ENCODE measurements around the gene PLK3. TPM values are rescaled to one million over a fixed set of nuclear protein-coding genes. Genes with fewer than 3 reads are reported as not detected.
"Not testable (repeated sequence)": the region's sequence is repeated elsewhere in the genome, so short reads cannot be mapped to it uniquely, and the experiment has no call there.

PLK3 gene
- 11.3 and 15.9 TPM in 2 replicates for total RNA-seq (2014; rRNA removed; shearing (Covaris generic))

DNA sequence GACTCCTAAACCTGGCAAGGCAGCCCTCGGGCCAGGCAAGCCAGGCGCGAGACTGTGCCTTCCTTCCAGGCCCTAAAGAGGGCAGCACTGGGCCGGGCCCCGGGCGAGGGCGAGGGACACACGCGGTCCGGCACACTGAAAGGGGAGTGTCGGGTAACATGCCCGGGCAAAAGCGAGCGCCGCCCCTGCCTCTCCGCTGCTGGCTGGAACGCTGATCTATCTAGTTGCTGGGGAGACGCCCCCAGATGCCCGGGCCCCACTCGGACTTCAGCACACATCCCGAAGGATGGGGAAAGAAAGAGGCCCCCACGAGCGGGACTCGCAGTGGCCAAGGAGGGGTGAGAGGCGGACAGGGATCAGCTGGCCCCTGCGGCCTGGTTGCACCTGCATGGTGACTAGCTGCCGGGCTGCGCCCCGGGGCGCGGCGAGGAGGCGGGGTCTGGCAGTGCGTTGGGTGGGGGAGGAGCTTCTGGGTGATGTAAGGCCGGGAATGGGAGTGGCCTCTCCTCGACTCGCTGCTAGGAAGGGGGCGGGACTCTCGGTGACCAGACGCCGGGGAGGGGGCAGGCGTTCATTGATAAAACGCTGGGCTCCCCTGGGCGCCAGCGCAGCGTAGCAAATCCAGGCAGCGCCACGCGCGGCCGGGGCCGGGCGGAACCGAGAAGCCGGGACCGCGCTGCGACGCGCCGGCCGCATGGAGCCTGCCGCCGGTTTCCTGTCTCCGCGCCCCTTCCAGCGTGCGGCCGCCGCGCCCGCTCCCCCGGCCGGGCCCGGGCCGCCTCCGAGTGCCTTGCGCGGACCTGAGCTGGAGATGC, at the start of gene PLK3:
PLK3 (plus strand) TSS at position 608 of the 815 bp plus-strand sequence; CDS start at position 695, 87 bp downstream.
- peak; percentile 95 for DNase-seq (ENCODE audit: low spot score)

DNA sequence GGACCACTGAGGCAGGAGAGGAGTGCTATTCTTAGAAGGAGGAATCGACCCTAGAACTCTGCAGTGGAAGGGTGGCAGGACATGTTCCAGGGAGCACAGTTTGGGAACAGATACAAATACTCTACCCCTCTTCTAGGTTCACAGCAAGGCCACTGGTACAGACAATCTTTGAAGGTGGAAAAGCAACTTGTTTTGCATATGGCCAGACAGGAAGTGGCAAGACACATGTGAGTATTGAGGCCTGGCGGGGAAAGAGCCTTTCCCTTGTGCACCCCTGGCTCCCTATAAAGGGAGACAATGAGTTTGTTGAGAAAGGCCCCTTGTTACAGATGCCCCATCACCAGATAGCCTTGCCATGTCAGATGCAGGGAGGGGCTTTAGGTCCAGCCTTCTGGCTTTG, 42.8 kb upstream of the PLK3 start:
- no peak for DNase-seq (ENCODE audit: low spot score)

DNA sequence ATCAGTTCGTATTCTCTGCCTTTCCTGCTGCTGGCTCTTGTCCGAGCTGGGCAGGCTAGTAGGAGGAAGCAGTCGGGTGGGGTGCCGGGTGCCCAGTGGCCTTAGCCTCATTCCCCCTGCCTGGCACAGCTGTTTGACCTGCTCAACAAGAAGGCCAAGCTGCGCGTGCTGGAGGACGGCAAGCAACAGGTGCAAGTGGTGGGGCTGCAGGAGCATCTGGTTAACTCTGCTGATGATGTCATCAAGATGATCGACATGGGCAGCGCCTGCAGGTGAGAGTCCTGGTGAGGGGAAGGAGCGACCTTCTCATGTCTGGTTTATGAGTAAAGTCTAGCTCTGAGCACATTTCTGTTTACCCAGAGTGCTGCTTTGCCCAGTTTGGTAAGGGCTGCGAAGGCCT, 41.1 kb upstream of the PLK3 start:
- DNase-seq (ENCODE audit: low spot score) = no peak

DNA sequence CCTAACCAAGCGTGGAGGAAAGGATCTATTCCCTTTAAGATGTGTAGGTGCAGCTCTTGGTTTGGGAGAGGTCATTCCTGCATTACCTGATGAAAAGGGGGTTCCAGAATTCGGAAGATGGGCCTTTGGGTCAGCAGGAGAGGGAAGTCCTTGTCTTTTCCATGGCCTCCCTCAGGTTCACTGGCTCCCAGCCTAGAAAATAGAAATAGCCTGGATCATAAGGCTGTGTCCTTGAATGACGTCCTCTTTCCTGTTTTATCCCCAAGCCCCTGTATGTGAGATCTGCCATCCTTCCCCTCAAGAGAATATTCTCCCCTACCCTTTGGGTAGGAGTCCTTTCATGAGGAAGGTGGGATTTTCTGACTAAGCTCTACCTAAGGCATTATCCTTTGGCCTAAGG, 39.3 kb upstream of the PLK3 start:
- DNase-seq (ENCODE audit: low spot score) = no peak

DNA sequence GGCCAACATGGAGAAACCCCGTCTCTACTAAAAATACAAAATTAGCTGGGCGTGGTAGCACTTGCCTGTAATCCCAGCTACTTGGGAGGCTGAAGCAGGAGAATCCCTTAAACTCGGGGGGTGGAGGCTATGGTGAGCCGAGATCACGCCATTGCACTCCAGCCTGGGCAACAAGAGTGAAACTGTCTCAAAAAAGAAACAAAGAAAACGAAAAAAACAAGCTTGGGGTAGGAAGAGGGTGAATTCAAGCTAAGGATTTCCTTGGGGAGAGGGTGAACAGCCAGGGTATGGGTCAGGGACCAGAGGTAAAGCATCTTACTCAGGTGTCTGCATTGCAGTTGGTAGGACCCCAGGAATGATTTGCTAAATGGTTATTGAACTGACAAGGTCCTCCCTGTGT, 33.8 kb upstream of the PLK3 start:
- DNase-seq (ENCODE audit: low spot score) = not testable (repeated sequence)

DNA sequence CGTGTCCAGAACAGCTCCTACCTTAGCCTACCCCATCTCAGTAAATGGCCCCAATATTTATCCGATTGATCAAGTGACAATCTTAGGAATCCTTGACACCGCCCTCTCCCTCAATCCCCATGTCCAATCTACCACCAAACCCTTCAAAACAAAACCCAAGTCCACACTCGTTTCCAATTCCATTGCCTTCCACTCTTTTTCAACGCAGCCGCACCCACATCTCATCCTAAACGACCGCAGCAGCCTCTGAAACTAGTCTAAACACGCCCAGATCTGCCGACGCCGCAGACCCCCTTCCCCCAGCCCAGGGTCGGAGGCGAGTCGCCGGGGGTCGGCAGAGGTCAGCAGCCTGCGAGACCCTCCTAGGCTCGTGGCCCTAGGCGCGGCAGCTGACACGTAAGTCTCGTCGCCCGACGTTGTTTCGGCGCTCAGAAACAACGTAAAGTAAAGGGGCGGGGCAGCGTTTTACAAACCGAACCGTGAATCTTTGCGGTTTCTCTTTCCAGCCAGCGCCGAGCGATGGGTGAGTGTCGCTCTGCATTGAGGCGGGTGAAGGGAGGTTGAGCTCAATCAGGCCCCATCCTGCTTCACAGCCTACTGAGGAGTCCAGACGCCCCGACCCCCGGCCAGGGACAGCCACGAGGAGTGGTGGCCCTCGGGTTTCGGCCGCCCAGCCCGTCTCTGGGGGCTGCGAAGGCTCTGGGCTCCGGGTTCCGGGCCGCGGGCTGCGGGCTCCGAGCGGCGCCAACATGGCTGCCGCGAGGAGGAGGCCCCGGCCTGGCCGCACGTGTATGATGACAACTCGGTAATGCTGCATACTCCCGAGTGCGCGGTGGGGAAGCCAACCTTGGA, 24.9 kb upstream of the PLK3 start, which contains the start of gene RPS8:
RPS8 (plus strand) TSS at position 463 of the 852 bp plus-strand sequence; CDS start at position 520, 57 bp downstream.
- peak; percentile 87 for DNase-seq (ENCODE audit: low spot score)

DNA sequence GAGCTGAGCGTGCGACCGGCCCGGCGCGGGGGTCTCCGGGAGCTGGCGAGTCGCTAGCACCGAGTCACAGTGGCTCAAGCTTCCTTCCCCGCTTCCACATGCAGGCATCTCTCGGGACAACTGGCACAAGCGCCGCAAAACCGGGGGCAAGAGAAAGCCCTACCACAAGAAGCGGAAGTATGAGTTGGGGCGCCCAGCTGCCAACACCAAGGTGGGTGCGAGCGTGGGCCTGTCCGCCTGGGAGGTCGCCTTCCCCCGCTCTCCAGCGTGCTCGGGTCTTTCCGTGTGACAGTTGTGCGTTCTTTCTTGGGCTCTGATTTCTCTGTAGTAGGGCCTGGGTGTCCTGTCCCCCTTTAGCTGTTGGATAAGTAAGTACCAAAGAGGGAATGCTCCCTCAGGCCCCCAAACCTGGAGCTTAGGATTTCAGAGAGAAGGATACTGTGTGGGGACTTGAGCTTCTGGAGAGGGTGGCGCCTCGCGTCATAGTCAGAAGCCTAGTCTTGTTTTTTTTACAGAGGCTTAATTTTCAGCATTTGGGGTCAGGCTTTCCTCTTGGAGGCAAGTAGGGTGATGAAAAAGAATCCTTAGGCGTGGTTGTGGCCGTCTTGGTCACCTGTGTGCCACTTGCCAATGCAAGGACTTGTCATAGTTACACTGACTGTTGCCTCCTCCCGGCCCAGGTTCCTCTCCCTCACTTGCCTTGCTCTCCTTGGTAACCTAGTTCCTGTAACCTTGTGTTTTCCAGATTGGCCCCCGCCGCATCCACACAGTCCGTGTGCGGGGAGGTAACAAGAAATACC, 24.0 kb upstream of the PLK3 start:
- peak; percentile 20 for DNase-seq (ENCODE audit: low spot score)

DNA sequence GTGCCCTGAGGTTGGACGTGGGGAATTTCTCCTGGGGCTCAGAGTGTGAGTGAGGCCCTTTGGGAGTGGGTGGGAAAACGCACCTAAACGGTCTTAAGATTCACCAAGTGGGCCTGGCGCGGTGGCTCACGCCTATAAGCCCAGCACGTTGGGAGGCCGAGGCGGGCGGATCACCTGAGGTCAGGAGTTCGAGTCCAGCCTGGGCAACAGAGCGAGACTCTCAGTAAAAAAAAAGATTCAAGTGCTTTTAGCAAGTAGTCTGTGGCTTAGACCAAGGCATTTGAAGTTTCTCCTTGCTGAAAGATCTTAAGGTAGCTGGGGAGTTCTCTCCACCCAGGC, 23.5 kb upstream of the PLK3 start:
- no peak for DNase-seq (ENCODE audit: low spot score)

DNA sequence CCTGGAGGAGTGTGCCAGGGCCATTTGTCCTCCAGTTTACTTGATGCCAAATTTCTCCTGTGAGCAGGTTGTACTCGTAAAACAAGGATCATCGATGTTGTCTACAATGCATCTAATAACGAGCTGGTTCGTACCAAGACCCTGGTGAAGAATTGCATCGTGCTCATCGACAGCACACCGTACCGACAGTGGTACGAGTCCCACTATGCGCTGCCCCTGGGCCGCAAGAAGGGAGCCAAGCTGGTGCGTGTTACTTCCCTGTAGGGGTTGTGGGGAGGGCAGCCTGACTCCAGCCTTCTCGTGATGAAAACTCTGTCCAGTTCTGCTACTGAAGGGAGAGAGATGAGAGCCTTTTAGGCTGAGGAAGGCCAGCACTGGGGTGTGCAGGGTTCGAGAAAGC, 22.6 kb upstream of the PLK3 start:
- no peak for DNase-seq (ENCODE audit: low spot score)

DNA sequence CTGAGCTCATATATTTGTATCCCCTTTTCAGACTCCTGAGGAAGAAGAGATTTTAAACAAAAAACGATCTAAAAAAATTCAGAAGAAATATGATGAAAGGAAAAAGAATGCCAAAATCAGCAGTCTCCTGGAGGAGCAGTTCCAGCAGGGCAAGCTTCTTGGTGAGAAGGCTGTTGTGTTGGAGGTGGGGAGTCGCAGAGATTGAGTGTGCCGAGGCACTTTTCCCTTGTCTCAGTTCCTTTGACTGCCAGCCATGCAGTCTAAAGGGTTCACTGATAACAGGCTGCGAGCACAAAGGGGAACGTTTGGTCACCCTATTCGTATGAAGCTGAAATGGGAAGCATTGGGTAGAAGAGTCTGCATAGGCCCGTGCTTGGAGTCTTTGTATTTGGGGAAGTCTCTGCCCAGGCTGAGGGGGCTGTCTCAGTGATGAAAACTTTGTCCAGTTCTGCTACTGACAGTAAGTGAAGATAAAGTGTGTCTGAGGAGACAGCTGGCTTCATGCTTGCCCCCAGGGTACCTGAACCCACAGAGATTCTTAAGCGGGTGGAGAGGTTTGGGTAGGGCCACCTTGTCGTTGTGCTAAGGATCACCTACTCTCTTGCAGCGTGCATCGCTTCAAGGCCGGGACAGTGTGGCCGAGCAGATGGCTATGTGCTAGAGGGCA, 22.1 kb upstream of the PLK3 start:
- DNase-seq (ENCODE audit: low spot score) = no peak

DNA sequence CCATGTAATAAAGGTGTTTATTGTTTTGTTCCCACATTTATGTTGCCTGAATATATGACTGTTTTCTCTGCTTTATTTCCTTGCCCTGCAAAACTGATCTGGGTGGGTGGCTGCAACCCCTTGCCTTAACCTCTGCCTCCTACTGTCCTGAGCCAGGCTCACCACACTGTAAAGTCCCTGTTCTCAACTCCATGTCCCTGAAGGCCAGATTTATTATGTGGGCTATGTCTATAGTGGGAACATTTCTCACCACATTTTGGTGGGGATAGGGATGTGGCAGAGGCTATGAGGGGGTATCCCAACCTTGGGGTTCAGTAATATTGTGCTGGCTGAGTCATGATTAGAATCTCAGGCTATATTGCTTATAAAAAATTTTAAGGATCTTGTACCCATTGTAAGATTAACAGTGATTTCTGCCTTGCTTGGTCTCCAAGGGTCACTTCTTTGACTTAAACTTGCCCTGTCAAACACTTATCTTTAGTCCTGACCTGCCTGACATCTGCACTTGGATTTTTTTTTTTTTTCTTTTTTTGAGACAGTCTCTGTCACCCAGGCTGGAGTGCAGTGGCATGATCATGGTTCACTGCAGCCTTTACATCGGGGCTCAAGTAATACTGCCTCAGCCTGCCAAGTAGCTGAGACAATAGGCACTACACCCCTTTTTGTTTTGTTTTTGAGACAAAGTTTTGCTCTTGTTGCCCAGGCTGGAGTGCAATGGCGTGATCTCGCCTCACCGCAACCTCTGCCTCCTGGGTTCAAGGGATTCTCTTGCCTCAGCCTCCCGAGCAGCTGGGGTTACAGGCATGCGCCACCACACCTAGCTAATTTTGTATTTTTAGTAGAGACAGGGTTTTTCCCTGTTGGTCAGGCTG, 21.2 kb upstream of the PLK3 start:
- no peak for DNase-seq (ENCODE audit: low spot score)

DNA sequence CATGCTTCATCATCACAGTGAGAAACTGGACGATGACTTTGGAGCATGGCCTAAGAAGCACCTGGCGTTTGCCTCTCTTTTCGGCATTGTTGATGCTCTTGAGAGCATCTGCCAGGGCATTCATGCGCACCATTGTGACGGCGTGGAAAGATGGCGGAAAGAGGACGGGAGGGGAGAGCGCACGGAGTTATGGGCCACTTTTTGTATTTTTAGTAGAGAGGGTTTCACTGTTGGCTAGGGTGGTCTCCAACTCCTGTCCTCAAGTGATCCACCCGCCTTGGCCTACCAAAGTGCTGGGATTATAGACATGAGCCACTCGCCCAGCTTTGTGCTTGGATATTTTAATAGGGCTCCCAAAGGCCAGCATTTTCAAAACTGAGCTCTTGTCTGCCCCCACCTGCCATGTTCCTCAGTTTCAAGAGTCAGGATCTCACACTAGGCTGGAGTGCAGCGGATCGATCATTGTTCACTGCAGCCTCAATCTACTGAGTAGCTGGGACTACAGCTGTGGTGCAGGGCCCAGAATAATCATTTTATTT, 19.5 kb upstream of the PLK3 start:
- DNase-seq (ENCODE audit: low spot score) = no peak

DNA sequence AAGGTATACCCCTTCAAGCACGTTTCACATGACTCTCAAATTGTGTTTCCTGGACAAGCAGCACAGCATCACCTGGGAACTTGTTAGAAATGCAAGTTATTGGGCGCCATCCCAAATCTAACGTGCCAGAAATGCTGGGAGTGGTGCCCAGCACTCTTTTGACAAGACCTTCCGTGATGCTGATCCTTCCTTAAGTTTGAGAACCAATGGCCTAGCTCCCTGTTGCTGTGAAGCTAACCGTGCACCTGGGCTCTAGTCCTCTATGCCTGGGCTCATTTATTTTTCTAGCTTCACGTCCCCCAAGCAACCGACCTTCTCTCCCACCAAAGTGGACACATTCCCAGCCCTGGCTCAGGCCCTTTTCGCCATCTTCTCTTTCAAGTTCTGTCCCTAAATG, 16.5 kb upstream of the PLK3 start:
- no peak for DNase-seq (ENCODE audit: low spot score)

DNA sequence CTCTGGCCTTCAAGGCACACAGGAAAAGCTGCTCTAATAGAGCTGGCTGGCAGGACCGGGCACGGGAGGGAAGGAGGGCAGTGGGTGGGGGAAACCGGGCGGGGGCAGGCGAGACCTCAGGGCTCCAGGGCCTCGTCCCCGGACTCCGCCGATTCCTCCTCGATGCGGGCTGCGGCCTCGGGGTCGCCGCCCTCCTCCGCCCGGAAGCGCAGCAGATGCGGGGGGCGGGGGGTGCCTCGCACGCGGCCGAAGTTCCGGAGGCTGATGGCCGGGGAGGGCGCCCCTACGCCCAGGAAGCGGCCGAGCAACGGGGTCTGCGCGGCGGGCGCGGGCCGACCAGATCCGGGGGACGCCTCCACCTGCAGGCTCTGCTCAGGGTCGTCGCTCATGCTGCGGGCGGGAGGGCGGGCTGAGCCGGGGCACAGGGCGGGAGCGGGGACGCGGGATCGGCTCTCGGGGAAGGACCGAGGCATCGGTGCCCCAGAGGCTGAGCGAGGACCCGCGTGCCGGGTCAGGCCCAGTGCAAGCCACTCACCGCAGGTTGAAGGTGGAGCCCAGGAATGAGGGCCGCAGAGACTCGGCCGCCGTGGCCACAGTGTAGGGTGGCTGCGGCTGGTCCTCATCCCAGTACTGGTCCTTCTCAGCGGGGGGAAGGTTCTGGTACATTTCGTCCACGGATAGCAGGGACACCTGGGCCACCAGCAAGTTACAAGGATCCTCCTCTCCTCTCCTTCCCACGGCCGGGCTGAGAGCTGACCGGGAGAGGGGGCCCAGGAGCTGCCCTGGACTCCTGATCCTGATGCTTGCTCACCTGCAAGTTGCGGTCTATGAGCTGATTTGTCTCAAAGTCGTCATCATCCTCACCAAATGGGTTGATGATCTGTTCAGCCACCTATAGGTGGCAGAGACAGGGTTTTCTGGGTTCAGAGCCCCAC, 15.8 kb upstream of the PLK3 start:
- DNase-seq (ENCODE audit: low spot score) = no peak

DNA sequence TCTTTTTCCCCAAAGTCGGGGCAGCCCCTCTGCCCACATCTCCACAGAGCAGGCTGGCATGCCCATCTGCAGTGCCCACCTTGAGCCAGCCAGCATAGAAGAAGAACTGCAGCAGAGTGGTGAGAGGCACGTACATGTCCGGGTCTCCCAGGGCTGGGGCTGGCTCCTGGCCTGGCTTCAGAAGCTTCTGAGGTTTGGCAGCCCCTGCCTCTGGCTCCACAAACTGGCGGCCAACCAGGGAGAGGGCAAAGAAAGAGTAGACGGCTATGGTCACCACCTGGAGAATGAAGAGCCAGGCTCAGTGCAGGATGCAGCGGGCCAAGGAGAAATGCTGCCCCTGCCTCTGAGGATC, 15.2 kb upstream of the PLK3 start:
- DNase-seq (ENCODE audit: low spot score) = no peak

DNA sequence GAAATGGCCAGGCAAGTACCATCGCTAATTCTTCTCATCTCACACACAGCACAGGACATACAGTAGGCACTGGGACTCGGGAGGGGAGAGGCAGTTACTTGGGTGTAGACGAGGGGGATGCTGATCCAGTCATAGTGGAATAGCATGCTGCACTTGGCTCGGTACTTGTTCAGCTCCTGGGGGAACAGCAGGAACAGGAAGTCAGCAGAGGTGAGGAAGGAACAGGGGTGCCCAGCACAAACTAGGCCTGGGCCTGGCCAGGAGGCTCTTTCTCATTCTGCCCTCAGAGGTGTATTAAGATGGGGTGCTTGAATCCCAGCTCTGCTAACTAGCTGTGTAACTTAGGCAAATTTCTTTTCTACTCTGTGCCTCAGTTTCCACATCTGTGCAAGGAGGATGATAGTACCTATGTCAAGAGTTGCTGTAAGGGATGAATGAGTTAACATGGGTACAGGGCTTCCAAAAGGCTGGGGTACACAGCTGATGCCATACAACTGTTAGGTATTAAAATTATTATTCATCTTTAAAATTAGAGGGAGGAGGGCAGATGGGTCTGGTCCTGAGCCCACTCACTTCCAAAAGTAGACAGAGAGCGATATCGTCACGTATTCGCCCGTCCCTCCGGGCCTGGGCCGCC, 14.6 kb upstream of the PLK3 start:
- DNase-seq (ENCODE audit: low spot score) = no peak

DNA sequence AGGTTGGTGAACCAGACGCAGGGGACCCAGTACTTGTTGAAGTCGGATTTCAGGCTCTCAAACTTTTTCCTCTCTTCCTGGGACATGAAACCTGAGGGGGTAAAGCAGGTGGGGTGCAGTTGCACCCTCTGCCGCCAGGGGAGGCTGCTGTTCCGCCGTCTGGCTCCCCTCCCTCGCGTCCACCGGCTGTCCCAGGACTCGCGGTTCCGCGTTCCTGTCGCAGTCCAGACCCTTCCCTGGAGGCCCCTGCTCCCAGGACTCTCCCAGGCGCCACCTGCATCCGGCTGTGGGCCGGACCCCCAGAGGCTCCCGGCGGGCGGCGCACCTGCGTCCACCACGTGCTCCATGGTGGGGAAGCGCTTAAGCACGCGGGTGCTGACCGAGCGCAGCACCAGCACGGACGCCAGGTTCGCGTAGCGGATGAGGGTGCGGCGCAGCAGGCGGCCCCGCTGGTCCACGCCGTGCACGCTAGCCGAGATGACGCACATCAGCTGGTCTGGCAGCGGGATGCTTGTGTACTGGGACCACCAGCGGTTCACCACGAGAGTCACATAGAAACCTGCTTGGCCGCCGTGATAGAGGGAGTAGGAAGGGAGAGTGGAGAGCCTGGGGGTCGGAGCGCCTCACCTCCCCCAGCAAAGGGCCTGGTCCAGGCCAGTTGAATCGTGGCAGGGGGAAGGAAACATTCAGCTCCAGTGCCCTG, 13.9 kb upstream of the PLK3 start:
- DNase-seq (ENCODE audit: low spot score) = no peak

DNA sequence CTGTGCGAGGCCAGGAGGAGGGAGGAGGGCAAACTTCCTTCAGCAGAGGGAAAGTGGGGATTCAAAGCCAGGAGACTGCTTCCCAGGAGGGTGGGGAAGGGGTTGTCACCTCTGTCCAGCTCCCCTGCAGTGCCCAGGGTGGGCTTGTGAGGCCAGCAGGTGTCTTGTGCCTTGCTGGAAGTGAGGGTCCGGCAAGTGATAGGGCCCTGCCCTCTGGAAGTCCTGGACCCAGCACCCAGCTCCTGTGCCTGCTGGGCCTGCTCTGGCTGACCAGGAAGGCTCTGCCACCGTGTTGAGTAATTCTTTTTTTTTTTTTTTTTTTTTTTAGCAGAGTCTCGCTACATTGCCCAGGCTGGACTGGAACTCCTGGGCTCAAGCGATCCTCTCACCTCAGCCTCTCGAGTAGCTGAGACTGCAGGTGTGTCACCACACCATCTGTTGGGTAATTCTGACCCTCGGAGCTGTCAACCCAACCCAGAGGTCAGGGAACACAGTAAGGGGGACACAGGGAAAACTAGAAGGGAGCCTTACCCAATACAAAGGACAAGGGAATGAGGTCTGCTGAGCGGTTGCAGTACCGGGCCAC, 13.2 kb upstream of the PLK3 start:
- DNase-seq (ENCODE audit: low spot score) = no peak
